Endothelial cell (in vitro differentiated cells): Measurements from ENCODE around the gene SLFN13. TPM values are rescaled to one million over a fixed set of nuclear protein-coding genes. Genes with fewer than 3 reads are reported as not detected.

Experiments
- DNase-seq: peaks from one replicate; pipeline ENCODE4 v3.0.0; 2021; ENCODE audit warnings: low spot score
- H3K27ac Mint-ChIP-seq: one replicate; pipeline ENCODE4 v1.8.0; 2021; ENCODE audit warnings: mixed read lengths, inconsistent platforms; ENCODE audit not compliant: unreplicated experiment
- H3K27me3 Mint-ChIP-seq: one replicate; pipeline ENCODE4 v1.8.0; 2021; ENCODE audit warnings: mild to moderate bottlenecking, moderate library complexity, mixed read lengths, inconsistent platforms; ENCODE audit not compliant: unreplicated experiment
- H3K36me3 Mint-ChIP-seq: one replicate; pipeline ENCODE4 v1.8.0; 2021; ENCODE audit warnings: mild to moderate bottlenecking, low read depth, mixed read lengths, inconsistent platforms; ENCODE audit not compliant: unreplicated experiment
- H3K4me1 Mint-ChIP-seq: one replicate; pipeline ENCODE4 v1.8.0; 2021; ENCODE audit warnings: mild to moderate bottlenecking, mixed read lengths, inconsistent platforms; ENCODE audit not compliant: unreplicated experiment
- H3K4me3 Mint-ChIP-seq: one replicate; pipeline ENCODE4 v1.8.0; 2021; ENCODE audit warnings: mild to moderate bottlenecking, mixed read lengths, inconsistent platforms; ENCODE audit not compliant: unreplicated experiment
- H3K9me3 Mint-ChIP-seq: one replicate; pipeline ENCODE4 v1.8.0; 2021; ENCODE audit warnings: mixed read lengths, inconsistent platforms; ENCODE audit not compliant: unreplicated experiment
- long read RNA-seq: library from polyadenylated mRNA; unstranded; transcript quantifications from one replicate; pipeline ENCODE4 v2.0.0, GENCODE V29; 2020; ENCODE audit not compliant: unreplicated experiment
- total RNA-seq: library from RNA; stranded (reverse); fragmentation: NEBNext Ultra II Directional; extraction: Animal tissue kit (Norgen Biotek cat#: 25700); gene quantifications from one replicate; pipeline ENCODE4 v1.2.1, GENCODE V29; 2021; ENCODE audit not compliant: unreplicated experiment
- TF ChIP-seq, protein P1 (sequence below): fragments of 200-600 bp; sonication (generic); IDR thresholded peaks from one replicate; pipeline ENCODE4 v1.5.0; 2021; ENCODE audit warnings: antibody characterized with exemption; ENCODE audit not compliant: unreplicated experiment

SLFN13 gene, protein sequence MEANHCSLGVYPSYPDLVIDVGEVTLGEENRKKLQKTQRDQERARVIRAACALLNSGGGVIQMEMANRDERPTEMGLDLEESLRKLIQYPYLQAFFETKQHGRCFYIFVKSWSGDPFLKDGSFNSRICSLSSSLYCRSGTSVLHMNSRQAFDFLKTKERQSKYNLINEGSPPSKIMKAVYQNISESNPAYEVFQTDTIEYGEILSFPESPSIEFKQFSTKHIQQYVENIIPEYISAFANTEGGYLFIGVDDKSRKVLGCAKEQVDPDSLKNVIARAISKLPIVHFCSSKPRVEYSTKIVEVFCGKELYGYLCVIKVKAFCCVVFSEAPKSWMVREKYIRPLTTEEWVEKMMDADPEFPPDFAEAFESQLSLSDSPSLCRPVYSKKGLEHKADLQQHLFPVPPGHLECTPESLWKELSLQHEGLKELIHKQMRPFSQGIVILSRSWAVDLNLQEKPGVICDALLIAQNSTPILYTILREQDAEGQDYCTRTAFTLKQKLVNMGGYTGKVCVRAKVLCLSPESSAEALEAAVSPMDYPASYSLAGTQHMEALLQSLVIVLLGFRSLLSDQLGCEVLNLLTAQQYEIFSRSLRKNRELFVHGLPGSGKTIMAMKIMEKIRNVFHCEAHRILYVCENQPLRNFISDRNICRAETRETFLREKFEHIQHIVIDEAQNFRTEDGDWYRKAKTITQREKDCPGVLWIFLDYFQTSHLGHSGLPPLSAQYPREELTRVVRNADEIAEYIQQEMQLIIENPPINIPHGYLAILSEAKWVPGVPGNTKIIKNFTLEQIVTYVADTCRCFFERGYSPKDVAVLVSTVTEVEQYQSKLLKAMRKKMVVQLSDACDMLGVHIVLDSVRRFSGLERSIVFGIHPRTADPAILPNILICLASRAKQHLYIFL
- total RNA-seq: 9.1 TPM
- long read RNA-seq, partial matches to known transcripts: 1 of 1 reads
- long read RNA-seq, other reads (novel, unspliced or antisense): 0 of 1 reads

DNA sequence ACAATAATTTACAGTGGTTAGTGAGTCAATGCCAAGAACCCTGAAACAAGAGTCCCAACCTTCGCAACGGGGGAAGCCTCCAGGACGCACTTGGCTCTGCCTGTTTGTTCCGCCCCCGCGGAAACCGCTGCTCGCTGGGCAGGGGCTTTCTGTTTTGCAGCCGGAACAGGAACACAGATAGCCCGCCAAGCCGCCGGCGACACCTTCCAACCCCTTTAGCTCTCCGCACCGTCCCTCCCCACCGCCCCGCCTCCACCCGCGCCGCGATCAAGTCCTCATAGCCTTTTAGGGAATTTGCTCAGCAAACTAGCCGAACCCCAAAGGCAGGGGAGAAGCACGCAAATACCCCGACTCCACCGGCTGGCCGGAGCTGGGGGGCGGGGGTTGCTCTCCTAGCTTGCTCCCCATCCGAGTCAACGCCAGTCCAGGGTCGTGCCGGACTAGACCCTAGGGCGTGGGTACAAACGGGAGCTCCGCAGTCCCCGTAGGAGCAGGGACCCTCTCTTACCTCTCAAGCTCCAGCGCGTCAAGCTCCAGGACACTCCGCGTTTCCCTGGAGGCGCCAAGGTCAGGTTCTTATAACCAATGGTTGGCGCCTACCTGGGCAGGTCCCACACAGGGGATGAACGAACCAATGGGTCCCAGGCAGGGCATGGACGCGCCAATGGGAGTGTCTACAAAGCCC, at the start of gene SLFN13:
Gene SLFN13, minus strand, starts transcription at position 553 of the 685 bp plus-strand sequence. CDS start 3,086 bp downstream, outside the sequence.
- Mint-ChIP-seq H3K9me3 (no peaks in the 10 kb centered on the region), H3K27ac (peak within 1 kb of the TSS; percentile 95), H3K4me3 (peak within 1 kb of the TSS; percentile 86), H3K4me1 (peaks cover 12% of the 10 kb centered on the region), H3K36me3 (peaks cover 5% of the 10 kb centered on the region), H3K27me3 (no peaks in the 10 kb centered on the region)
- TF ChIP-seq, protein P1, sequence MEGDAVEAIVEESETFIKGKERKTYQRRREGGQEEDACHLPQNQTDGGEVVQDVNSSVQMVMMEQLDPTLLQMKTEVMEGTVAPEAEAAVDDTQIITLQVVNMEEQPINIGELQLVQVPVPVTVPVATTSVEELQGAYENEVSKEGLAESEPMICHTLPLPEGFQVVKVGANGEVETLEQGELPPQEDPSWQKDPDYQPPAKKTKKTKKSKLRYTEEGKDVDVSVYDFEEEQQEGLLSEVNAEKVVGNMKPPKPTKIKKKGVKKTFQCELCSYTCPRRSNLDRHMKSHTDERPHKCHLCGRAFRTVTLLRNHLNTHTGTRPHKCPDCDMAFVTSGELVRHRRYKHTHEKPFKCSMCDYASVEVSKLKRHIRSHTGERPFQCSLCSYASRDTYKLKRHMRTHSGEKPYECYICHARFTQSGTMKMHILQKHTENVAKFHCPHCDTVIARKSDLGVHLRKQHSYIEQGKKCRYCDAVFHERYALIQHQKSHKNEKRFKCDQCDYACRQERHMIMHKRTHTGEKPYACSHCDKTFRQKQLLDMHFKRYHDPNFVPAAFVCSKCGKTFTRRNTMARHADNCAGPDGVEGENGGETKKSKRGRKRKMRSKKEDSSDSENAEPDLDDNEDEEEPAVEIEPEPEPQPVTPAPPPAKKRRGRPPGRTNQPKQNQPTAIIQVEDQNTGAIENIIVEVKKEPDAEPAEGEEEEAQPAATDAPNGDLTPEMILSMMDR: no peak
- DNase-seq: peak; percentile 77

DNA sequence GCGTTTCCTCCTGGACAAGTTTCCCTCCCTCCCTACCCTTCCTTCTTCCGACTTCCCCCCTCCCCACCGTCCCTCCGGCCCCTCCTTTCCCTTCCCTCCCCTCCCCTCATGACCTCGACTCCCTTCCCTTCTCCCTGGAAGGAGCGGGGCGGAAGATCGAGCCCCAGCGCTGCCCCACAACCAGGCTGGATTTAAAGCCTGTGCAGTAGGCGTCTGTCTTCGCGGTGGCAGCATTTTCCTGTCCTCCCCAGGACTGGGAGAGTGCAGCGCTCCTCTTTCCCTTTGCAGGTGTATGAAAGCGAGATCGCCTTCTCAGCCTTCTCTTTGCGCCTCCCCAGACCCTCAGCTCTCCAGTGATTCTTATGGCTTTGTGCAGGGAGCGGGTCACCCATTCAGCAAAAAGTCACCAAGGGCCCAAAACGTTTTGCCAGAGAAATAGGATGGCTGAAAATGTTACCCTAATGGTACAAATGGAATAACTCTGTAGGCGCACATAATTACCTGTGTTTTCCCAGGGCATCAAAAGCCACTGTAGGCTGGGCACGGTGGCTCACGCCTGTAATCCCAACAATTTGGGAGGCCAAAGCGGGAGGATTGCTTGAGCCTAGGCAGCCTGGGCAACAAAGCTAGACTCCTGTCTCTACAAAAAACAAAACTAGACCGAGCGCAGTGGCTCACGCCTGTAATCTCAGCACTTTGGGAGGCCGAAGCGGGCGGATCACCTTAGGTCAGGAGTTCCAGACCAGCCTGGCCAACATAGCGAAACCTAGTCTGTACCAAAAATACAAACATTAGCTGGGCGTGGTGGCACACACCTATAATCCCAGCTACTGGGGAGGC, 48.1 kb upstream of the SLFN13 start:
- H3K4me3 Mint-ChIP-seq: peak overlapping the region; percentile 60
- no peak for DNase-seq
- TF ChIP-seq, protein P1: no peak
- peaks cover 5% of the 10 kb centered on the region for H3K9me3 Mint-ChIP-seq
- H3K4me1 Mint-ChIP-seq: peaks cover 12% of the 10 kb centered on the region
- peaks cover 3% of the 10 kb centered on the region for H3K36me3 Mint-ChIP-seq
- peak overlapping the region; percentile 14 for H3K27ac Mint-ChIP-seq
- peaks cover 19% of the 10 kb centered on the region for H3K27me3 Mint-ChIP-seq

DNA sequence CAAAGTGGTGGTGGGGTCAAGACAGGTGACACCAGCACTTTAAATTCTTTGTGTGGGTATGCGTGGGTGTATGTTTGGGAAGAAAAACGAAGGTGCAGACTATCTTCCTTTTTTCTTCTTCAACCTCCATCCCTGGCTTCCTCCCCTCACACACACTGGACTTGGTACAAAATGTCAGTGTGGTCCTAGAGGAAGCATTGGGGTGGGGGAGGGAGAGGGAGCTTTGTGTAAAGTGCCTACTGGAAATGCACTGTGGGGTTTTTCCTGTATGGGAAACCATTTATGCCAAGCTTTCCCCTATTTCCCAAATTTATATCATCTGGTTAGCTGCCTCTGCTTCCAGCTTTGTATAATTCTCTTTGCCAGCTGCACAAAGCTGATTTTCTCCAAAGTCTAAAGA, 44.5 kb upstream of the SLFN13 start:
- no peaks in the 10 kb centered on the region for H3K36me3 Mint-ChIP-seq
- H3K27ac Mint-ChIP-seq: no peak overlapping the region
- TF ChIP-seq, protein P1: no peak
- H3K4me1 Mint-ChIP-seq: peaks cover 8% of the 10 kb centered on the region
- no peak for DNase-seq
- no peaks in the 10 kb centered on the region for H3K9me3 Mint-ChIP-seq
- peaks cover 24% of the 10 kb centered on the region for H3K27me3 Mint-ChIP-seq
- H3K4me3 Mint-ChIP-seq: no peak overlapping the region

DNA sequence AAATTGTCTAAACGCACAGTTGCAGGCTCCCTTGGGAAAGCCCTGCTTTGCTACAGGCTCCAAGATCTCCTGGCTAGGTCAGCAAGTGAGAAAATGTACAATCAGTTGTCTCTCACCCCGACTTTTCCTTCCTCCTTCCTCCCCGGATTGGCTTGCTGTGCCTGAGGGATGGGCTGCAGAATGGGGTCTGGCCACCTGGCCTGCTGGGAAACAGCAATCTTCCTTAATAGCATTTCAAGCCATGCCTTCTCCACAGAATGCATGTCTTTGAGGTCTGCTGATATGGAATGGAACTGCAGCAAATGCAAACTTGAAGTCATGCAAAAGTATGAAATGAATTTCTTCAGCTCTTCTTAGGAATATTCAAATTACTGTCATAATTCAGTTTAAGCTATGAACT, 42.9 kb upstream of the SLFN13 start:
- TF ChIP-seq, protein P1: no peak
- H3K36me3 Mint-ChIP-seq: no peaks in the 10 kb centered on the region
- H3K27ac Mint-ChIP-seq: no peak overlapping the region
- no peaks in the 10 kb centered on the region for H3K9me3 Mint-ChIP-seq
- no peak for DNase-seq
- H3K4me1 Mint-ChIP-seq: peaks cover 10% of the 10 kb centered on the region
- H3K27me3 Mint-ChIP-seq: peaks cover 15% of the 10 kb centered on the region
- H3K4me3 Mint-ChIP-seq: no peak overlapping the region
